Measurements from ENCODE around the gene ANTXR1.
A peak's percentile ranks its signal among the peaks of the same experiment; 100 is the strongest.

ANTXR1 gene

DNA sequence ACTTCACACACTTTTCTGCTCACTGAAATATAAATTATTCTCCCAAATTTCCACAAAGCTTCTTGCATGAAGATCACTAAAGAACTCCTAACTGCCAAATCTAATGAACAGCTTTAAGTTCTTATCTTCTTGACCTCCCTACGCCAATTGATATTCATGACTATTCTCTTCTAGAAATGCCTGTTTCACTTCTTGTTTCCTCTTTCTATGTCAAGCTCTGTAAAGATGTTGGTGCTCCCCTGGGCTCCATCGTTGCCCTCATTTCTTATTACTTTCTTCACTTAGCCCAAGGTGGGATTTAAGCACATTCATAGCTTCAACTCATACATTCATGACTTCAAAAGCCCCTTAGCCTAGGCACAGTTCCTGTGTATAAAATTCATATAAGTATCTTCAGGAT, 9.2 kb upstream of the ANTXR1 start:
- FAIRE-seq = no peak

DNA sequence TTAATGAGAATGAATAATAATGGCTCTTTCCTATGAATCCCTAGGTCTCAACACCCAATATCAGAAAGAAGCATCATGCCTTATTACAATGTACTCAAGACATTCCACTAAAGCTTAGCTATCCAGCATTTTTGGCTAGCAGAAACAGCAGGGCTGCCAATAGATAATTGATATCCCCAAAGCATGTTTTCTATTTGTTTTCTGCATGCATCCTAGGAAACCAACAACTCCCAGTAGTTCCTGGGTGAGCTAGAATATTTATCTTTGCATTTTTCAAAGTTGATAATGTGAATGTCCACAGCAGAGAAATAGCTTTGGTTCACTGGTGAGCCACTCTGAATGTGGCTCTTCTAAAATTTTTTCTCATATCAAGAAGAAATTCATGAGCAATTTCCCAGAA, 5.8 kb upstream of the ANTXR1 start:
- DNase-seq (ENCODE audit: low spot score) (no peak), FAIRE-seq (no peak)

More for the DNA sequence above, 9.2 kb upstream of the ANTXR1 start:
- DNase-seq (ENCODE audit: low spot score) = no peak

DNA sequence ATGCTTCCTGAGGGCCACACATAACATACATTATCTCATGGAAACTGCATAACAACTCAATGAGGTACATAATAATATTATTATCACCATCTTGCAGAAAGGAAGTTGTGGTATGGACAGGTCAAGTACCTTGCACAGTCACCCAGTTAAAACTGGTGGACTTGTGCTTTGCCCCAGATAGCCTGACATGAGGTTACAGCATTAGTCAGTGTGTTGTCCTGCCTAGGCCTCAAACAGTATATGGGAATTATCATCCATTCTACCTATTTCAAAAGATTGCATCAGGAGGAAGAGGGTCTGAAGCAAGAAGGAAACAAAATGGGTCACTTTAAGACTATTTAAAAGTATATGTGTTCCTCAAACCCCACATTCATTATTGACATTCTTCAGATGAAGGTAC, 5.4 kb upstream of the ANTXR1 start:
- DNase-seq (ENCODE audit: low spot score) = no peak
- FAIRE-seq = peak; percentile 53

DNA sequence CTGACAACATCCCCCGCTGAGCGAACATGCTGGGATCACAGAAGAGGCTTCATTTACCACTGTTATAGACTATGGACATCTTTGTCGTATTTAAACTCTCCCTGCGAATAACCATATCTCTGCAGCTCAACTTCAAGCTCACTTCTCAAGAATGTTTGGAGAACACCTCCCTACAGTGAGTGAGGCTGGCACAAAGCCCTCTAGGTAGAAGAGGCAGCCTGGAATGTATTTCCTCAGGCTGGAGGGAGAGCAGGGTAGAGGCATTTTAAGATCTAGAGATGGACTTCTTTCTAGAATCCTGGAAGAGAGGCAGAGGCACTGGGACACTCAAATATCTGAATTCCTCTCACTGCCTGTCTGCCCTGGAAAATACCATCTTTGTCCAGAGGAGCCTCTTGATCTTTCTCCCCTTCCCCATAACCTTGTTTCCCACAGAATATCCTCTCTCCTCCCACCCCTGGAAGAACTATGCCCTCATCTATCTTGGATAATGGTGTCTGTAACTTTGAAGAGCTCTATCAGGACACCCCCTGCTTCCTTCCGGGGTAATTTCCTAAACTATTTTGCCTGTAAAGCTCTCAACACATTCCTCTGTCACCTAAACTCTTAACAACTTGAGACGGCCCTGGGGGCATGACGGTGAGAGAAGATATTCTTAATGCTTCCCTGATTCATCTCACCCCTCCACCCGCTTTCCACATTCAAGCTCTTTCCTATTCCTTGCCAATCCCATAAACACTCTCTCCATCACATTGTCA, 2.4 kb upstream of the ANTXR1 start:
- no peak for FAIRE-seq
- DNase-seq (ENCODE audit: low spot score) = no peak

DNA sequence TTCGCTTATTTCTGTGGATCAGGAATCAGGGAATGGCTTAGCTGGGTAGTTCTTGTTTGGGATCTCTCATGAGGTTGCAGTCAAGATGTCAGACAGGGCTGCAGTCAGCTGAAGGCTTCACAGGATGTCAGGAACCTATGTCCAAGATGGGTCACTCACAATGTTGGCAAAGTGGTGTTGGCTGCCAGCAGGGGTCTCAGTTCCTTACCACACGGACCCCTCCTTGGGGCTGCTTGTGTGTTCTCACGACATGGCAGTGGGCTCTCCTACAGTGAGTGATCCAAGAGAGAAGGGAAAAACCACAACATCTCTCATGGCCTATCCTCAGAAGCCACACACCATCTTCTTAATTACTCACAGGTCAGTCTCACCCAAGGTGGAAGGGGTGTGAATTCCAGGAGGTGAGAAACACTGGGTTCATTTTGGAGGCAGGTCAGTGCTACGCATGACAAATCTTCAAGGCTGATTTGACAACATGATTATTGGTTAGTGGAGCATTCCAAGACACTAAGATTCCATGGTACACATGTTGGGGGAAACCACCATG, 1.3 kb upstream of the ANTXR1 start:
- no peak for DNase-seq (ENCODE audit: low spot score)

DNA sequence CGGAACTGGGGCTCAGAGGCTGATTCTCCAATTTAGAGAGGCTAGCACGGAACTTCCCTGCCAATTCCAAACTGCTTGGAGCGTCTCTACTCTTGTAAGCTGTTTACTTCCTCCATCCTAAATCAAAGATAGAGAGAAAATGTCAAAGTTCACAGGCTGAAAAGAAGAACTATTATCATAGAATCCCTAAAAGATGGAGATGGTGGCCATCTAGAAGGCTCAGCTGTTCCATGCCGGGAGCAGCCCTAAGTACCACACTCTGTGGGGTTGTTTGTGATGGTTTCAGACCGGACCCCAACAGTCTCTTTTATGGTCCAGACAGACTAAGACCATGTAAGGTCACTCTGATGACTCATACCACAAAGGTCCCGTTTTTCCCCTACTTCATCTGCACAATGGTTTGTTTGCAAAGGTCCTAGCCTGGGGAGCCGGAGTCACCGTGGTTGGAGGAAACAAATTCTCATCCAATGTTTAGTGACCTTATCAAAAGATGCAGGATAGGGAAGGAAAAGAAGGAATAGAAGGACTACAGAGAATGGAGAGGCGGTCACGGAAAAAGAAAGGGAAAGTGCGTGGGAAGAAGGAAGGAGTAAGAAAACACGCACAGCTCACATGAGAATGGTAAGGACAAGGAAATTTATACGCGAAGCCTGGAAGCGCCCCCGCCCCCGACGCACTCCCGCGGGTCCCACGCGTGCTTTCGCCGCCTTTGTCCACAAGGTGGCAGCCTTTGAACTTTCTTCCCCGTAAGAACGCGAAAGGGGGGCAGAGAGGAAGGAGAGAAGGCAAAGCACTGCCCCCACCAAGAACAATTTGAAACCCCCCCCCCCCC, 453 bp upstream of the ANTXR1 start:
- DNase-seq (ENCODE audit: low spot score) (peak; percentile 86), FAIRE-seq (no peak)

More for the DNA sequence above, 1.3 kb upstream of the ANTXR1 start:
- FAIRE-seq = peak; percentile 46

DNA sequence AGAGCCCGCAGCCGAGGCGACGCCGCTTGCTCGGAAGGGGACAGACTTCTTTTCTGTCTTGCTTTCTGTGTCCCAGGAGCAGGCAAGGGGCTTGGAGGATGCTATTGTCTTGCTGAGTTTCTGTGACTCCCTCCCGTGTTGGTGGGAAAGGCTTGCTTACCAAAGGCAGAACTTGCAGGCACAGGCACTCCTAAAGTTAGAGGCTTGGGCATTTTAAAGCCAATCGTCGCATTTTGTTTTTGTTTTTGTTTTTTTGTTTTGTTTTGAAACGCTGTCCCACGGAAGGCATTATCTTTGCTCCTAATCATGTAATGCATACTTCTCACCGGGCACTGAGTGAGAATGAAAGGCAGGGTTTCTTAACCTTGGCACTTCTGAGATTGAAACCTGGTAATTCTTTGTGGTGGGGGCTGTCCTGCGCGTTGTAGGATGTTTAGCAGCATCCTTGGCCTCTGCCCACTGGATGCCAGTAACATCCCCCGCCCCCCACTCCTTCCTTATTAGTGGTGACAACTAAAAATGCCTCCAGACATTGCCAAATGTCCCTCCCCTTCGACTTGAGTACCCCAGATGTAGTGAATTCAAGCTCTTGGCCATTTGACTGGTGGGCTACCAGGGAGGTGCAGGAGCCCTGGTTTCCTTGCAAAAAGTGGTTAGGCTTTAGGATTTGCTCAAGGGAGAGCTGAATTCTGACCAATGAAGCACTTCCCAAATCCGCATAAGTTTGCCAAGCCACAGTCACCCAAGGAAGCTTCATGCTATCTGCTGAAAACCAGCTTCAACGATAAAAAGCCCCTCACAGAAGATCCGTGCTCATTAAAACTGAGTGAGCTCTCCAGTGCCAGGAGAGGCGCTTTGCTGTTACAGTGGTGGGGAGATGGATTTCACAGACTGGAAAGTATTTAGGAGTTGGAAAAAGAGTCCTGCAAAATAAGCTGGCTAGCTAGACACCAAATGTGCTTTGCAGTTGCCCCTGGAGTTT, 1.2 kb downstream of the ANTXR1 start:
- DNase-seq (ENCODE audit: low spot score) (peak; percentile 51), FAIRE-seq (no peak)

DNA sequence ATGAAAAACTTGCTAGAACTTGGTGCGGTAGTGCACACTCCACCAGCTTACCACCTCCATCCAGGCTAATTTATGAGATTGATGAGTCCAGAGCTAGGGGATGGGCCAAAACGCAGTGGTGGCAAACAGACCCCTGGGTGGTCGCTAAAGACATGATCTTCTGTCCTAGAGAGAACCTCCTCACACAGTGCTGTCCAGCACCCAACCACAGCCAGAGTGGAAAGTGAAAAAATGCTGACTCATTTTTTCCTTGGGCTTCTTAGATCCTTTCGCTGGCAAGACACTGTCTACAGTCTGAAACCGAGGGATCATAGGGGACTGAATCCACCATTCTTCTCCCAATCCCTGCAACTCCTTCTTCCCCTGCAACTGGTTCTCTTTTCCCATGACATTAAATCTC, 4.1 kb downstream of the ANTXR1 start:
- no peak for FAIRE-seq
- DNase-seq (ENCODE audit: low spot score) = peak; percentile 42

DNA sequence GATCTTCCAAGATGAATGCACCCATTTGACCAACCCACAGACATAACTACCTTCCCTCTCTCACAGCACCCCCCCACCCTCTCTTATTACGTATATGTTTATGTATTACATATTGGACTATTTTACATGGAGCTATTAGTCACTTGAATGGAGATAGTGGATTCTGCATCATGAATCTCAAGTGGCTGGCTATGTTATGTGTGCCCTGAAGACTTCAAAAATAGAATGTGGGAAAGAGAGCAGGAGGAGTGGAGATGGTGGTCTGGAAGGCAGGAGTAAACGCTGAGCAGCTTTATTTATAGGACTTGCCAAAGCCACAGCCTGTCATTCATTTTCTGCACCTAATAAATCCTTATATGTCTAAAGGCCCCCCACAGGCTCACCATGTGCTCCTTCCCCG, 4.9 kb downstream of the ANTXR1 start:
- DNase-seq (ENCODE audit: low spot score) (no peak), FAIRE-seq (no peak)

DNA sequence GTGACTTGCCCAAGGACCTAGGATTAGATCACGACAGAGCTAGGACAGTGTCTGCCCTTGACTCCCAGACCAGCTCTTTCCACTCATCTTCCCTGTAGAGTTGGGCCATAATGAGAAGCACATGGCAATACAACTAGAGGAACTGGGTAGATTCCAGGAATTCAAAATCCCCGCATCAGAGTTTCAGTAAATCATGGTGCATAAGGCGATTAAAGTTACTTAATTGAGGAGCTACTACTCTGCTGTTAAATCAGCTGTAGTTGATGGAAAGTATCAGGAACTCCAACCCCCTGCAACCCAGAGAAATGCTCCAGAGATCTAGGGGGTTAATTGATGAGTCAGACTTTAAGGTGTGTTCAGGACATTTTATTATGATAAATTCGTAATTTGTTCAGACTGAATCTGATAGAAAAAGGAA, 5.7 kb downstream of the ANTXR1 start:
- DNase-seq (ENCODE audit: low spot score) (no peak), FAIRE-seq (no peak)

DNA sequence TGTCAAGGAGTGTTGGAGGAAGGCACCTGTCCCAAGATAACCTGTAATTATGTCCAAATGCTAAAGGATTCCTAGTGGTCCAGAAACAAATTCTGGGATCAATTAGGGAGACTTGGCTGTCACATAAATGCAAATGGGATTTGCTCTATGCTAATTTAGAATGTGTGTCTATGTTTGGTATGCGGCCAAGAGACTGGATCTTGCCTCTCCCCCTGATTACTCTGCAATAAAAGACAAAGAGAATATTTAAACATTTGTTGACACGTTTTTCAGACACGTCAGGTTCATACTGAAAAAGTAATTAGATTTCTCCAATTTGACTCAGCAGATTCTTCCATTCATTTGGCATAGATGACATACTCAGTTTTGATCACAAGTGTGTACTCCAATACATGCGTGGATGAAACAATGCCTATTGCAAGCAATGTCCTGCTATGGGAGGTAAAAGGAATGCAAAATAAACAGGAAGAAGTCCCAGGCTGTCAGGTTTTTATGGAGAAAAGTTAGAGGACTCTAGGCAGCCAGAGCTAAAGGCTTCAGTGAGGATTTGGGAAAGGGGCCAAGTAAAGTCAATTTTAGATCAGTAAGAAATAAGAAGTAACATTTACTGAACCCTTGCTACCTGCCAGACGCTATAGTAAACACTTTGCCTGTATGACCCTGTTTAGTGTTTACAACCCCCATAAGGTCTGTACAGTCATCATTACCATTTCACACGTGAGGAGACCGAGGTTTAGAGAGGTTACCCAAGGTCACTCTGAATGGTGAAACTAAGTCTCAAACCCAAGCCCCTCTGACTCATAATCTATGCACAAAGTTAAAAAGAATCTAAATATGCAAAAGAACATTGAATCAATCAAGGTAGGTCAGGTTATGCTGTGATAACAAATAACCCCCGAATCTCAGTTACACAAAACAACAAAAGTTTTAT, 7.8 kb downstream of the ANTXR1 start:
- DNase-seq (ENCODE audit: low spot score) = no peak
- FAIRE-seq = no peak

DNA sequence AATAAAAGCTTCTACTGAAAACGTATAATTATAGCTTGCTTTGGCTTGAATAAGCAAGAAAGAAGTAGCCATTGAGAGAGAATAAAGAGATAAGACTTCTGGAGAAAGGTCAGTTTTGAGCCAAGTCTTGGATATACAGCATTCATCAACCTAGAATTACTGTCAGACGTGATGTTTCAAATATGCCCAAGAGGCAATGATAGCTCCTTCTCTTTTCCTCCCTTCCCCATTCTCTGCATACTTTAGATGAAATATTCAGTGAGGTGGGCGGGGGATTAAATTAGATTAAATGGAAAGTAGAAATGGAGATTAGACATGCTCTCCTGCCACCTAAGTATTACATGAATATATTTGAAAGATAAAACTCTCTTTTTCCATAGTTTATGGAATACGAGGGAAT, 8.7 kb downstream of the ANTXR1 start:
- FAIRE-seq = no peak

DNA sequence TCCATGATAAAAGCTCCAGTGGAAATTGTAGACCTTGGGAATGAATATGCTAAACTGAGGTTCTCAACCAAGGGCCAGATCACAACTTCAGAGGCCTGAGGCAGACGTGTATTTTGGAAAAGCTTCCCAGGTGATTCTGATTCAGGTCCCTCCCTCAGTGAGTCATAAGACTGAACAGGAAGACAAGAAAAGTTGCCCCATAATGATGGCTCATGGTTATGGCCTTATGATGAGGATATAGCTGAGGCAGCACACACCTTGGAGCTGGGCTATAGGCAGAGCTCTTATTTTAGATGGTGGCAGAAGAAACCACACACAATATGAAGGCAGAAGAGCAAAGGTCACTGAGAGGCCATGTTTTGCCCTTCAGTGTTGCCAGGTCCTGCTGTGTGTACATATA, 9.6 kb downstream of the ANTXR1 start:
- FAIRE-seq (no peak), DNase-seq (ENCODE audit: low spot score) (no peak)

More for the DNA sequence above, 8.7 kb downstream of the ANTXR1 start:
- no peak for DNase-seq (ENCODE audit: low spot score)

DNA sequence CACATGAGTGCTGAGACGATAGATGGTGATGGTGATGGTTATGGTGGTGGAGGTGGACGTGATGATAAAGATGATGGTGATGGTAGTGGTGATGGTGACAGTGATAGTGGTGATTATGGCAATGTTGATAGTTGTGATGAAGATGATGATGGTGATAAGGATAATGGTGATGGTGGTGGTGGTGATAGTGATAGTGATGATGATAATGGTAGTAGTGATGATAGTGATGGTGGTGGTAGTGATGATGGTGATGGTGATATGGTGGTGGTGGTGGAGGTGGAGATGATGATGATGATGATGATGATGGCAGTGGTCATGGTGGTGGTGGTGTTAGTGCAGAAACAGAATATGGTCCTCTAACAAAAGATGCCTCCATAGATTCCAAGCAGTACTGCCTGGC, 10.3 kb downstream of the ANTXR1 start:
- no peak for DNase-seq (ENCODE audit: low spot score)
- peak; percentile 80 for FAIRE-seq

DNA sequence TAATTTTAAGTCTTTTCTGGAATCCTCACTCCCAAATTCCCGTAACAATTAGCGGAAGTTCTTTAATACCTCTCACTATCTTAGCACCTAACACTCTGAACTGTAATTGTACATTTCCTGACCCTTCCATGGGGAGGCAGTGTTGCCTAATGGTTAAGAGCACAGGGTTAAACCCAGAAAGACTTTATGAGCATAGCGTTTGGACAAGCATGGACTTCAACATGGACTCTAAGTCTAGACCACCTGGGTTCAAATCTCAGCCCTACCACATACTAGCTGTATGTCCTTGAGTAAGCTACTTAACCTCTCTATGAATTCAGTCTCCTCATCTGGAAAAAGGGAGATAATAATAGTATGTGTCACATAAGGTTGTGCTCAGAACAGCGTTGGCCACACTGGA, 13.0 kb downstream of the ANTXR1 start:
- no peak for FAIRE-seq
- no peak for DNase-seq (ENCODE audit: low spot score)

DNA sequence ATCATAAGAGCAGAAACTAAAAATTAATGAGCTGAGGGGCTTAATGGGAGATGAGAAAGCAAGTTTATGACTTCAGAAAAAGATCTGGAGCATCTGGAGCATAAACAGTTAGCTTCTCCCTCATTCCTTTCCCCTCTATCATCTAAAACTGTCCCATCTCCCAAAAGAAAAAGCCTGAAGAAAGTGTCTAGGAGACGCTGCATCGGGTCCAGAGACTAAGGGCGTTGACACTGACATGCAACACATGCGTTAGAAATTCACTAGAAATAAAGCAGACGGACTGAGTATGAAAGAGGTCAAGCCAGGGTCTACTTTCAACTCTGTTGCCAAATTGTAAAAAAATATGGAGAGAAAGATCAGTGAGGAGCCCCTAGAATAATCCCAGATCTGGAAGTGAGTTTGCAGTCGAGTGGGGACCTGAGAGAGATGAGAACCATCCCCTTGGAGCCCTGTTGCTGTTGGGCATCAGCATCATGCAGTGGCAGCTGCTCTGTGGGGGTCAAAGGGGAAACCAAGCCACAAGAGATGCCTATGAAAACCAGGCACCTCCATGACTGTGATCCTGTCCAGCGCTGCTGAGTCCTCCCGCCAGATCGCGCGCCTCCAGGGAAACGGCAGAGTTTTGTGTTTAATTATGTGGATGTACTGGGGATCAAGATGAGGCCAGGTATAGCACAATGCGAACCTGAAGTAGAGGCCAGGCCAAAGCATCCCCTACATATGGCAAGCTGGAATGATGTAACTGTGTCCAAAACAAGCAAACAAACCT, 13.9 kb downstream of the ANTXR1 start:
- DNase-seq (ENCODE audit: low spot score) = no peak
- no peak for FAIRE-seq

DNA sequence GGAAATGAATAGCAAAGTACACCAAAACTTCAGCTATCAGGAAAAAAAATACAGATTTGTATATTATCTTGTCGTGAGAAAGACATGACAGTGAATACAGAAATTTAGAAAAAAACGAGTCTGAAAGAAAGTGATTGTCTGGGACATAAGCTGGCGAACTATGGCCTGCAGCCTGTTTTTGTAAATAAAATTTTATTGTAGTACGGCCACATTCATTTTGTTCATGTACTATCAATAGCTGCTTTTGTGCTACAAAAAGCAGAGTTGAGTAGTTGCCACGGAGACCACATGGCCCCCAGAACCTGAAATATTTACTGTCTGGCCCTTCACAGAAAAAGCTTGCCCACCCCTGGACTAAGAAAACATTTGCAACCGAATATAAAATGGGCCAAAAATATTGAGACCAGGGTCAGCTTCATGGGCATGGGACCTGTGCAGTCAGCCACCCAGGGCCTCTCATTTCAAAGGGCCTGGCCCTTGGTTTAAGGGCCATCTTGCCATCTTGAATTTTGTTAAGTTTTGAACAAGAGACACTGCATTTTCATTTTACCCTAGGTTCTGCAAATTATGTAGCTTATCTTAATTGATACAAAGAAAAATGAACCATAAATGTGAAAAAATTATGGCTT, 17.9 kb downstream of the ANTXR1 start:
- no peak for DNase-seq (ENCODE audit: low spot score)
- FAIRE-seq = no peak

DNA sequence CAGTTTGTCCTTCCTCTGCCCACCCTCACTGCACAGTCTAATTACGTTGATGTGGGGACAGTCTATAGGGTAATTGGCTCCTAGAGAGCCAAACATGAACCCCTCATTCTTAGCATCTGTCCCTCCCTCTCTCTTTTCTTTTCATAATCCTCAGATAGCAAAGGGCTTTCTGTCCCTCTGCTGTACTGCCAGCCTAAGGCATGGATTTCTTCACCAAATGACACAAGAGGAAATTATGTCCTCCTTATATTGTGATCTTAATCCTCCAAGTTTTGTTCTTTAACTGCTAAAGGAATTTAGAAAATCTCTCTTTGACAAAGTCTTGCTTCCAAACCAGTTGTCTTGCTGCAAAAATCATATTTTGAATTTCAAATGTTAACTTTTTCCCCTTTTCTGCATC, 18.5 kb downstream of the ANTXR1 start:
- no peak for DNase-seq (ENCODE audit: low spot score)
- peak; percentile 61 for FAIRE-seq

DNA sequence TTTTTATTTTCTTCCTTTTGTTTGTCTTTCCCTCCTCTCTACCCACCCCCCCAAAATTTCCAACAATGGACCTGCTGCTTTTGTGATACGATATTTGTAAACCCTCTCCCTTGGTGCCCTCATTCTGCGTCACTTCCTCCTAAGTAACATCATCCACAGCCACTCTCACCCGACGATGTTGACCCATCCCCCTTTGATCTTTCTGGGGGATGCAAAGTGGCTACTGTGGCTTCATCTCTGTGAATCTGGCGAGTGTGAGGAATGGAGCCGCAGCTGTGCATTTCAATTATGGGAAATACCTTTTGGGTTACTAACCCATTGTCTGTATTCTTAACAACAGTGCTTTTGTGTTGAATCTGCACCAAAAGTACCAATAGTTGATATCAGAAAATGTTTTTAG, 19.4 kb downstream of the ANTXR1 start:
- DNase-seq (ENCODE audit: low spot score) = peak; percentile 44
- peak; percentile 35 for FAIRE-seq
